Endothelial cell of umbilical vein (primary cell): Measurements from ENCODE around the gene HERPUD1. TPM values are rescaled to one million over a fixed set of nuclear protein-coding genes. Genes with fewer than 3 reads are reported as not detected.
"Not testable (repeated sequence)": the region's sequence is repeated elsewhere in the genome, so short reads cannot be mapped to it uniquely, and the experiment has no call there.

ENCODE experiments used
- BruUV-seq: library from RNA; stranded (reverse); fragments of 400-500 nt; replicated peaks from 2 replicates; lab custom pipeline; 2021; lab: Mats Ljungman, UMichigan
- CTCF ChIA-PET: fragments of 300-600, 350-600 bp; sonication (Branson Sonifier 250); formaldehyde crosslinking; loops from one replicate; lab custom pipeline; 2021; ENCODE audit warnings: antibody characterized with exemption, inconsistent platforms; lab: Charles Lee
- POLR2A ChIA-PET: fragments of 300-600, 350-600 bp; sonication (Branson Sonifier 250); formaldehyde crosslinking; loops from one replicate; lab custom pipeline; 2021; ENCODE audit warnings: antibody characterized with exemption, inconsistent platforms; lab: Charles Lee
- DNase-seq: peaks from one replicate; pipeline ENCODE4 v3.0.0-alpha.2; 2011; ENCODE audit warnings: low read depth, low spot score
- FAIRE-seq: peaks from 2 replicates; lab custom pipeline; 2011; peaks lifted over from hg19 to GRCh38; lab: Jason Lieb, UNC
- H2AFZ ChIP-seq: 2 replicates; pipeline ENCODE4 v1.6.0; 2012; ENCODE audit warnings: low read depth, low read length, control low read depth, inconsistent platforms
- H3K27ac ChIP-seq: 2 replicates; pipeline ENCODE4 v1.5.1; 2011; ENCODE audit warnings: low read depth, mild to moderate bottlenecking, control low read depth, low read length, moderate library complexity; ENCODE audit not compliant: insufficient read depth
- H3K27me3 ChIP-seq, 2 experiments: 2 replicates each; pipeline versions ENCODE4 v1.6.0 to v1.6.1; 2011; ENCODE audit warnings: low read length in 2 of 2, mixed read lengths in 1 of 2; ENCODE audit not compliant: control insufficient read depth in 2 of 2, insufficient read depth in 2 of 2
- H3K36me3 ChIP-seq, 2 experiments: 2 replicates in 1 of 2; 3 replicates in 1 of 2; pipeline ENCODE4 v1.5.1; 2011; ENCODE audit warnings: low read length in 2 of 2, mild to moderate bottlenecking in 1 of 2, moderate library complexity in 1 of 2; ENCODE audit not compliant: control insufficient read depth in 2 of 2, insufficient read depth in 2 of 2; ENCODE audit errors: extremely low read depth in 1 of 2
- H3K4me1 ChIP-seq: 3 replicates; pipeline ENCODE4 v1.5.1; 2011; ENCODE audit warnings: mild to moderate bottlenecking, low read length; ENCODE audit not compliant: control insufficient read depth, insufficient read depth; ENCODE audit errors: extremely low read depth
- H3K4me2 ChIP-seq: 2 replicates; pipeline ENCODE4 v1.6.1; 2011; ENCODE audit warnings: low read length, control low read depth, mixed read lengths; ENCODE audit not compliant: insufficient read depth
- H3K4me3 ChIP-seq, 3 experiments: fragments of 200-600 bp in 1 of 3; sonication (generic), shearing (Covaris generic) in 1 of 3; replicated peaks in 1 of 3; 2 replicates each; pipeline ENCODE4 v1.5.1; 2011 to 2016; ENCODE audit warnings: control low read depth in 3 of 3, low read length in 3 of 3, mild to moderate bottlenecking in 2 of 3, inconsistent platforms in 1 of 3, low read depth in 1 of 3, moderate library complexity in 1 of 3; ENCODE audit not compliant: insufficient read depth in 1 of 3
- H3K79me2 ChIP-seq: 2 replicates; pipeline ENCODE4 v1.6.0; 2012; ENCODE audit warnings: low read length, inconsistent platforms; ENCODE audit not compliant: control insufficient read depth, insufficient read depth
- H3K9ac ChIP-seq: replicated peaks from 2 replicates; pipeline ENCODE3; 2011; ENCODE audit warnings: low read length, control low read depth; ENCODE audit not compliant: insufficient read depth; ENCODE audit errors: extremely low read depth
- H3K9me1 ChIP-seq: replicated peaks from 3 replicates; pipeline ENCODE4 v1.6.0; 2011; ENCODE audit warnings: mild to moderate bottlenecking, low read length; ENCODE audit not compliant: control insufficient read depth, insufficient read depth; ENCODE audit errors: extremely low read depth
- H3K9me3 ChIP-seq: replicated peaks from 2 replicates; pipeline ENCODE4 v1.5.1; 2012; ENCODE audit warnings: low read length, inconsistent platforms; ENCODE audit not compliant: control insufficient read depth, insufficient read depth
- H4K20me1 ChIP-seq: replicated peaks from 2 replicates; pipeline ENCODE3; 2011; ENCODE audit warnings: mild to moderate bottlenecking, low read length; ENCODE audit not compliant: control insufficient read depth, insufficient read depth; ENCODE audit errors: extremely low read depth
- EZH2 ChIP-seq: IDR thresholded peaks from 2 replicates; pipeline ENCODE4 v1.6.1; 2012; ENCODE audit warnings: borderline replicate concordance, low read depth, mild to moderate bottlenecking, moderate library complexity, low read length, inconsistent platforms; ENCODE audit not compliant: severe bottlenecking
- FOS ChIP-seq: IDR thresholded peaks from 2 replicates; pipeline ENCODE4 v1.6.1; 2011; ENCODE audit warnings: mild to moderate bottlenecking, low read length, moderate library complexity, borderline replicate concordance; ENCODE audit not compliant: insufficient read depth
- GATA2 ChIP-seq: IDR thresholded peaks from 2 replicates; pipeline ENCODE4 v1.7.0; 2011; ENCODE audit warnings: low read depth, mild to moderate bottlenecking, moderate library complexity, mixed read lengths, low read length; ENCODE audit not compliant: insufficient read length, insufficient read depth
- JUN ChIP-seq: IDR thresholded peaks from 2 replicates; pipeline ENCODE4 v1.6.1; 2011; ENCODE audit warnings: borderline replicate concordance, low read depth; ENCODE audit not compliant: insufficient read length, insufficient read depth
- MAX ChIP-seq: IDR thresholded peaks from 2 replicates; pipeline ENCODE4 v1.6.1; 2011; ENCODE audit not compliant: insufficient read depth, insufficient read length
- MYC ChIP-seq: IDR thresholded peaks from one replicate; pipeline ENCODE4 v1.6.1; 2011; ENCODE audit warnings: mild to moderate bottlenecking, low read depth, low read length
- POLR2A ChIP-seq: IDR thresholded peaks from 2 replicates; pipeline ENCODE4 v1.6.1; 2012; ENCODE audit warnings: low read depth, mild to moderate bottlenecking, control low read depth, low read length
- POLR2AphosphoS5 ChIP-seq: IDR thresholded peaks from 2 replicates; pipeline ENCODE4 v1.6.1; 2012; ENCODE audit warnings: low read depth, mild to moderate bottlenecking, control low read depth, low read length, moderate library complexity; ENCODE audit not compliant: insufficient read depth
- dilution Hi-C: fragments of 300-500 bp; cut with MboI; formaldehyde crosslinking; loops from one replicate; pipeline ENCODE4 v1.15.0; 2019; ENCODE audit warnings: low sequenced_read_pairs; ENCODE audit not compliant: extremely low pct_ligation_motif_present
- intact Hi-C: fragments of 100-400 bp; cut with micrococcal nuclease; formaldehyde crosslinking; loops from one replicate; pipeline ENCODE4 v1.10.0; 2022
- polyA plus RNA-seq, 4 experiments: library from polyadenylated mRNA; depleted of rRNA in 3 of 4; stranded (reverse) in 3 of 4; unstranded in 1 of 4; fragments of >200 nt; gene quantifications; 2 replicates each; pipeline versions ENCODE4 v1.2.1 to v1.2.3, GENCODE V29; 2011 to 2012; ENCODE audit warnings: missing spikeins in 1 of 4
- total RNA-seq: library from RNA; stranded (reverse); gene quantifications from 2 replicates; pipeline ENCODE4 v1.2.3, GENCODE V29; 2021

HERPUD1 gene
- total and polyA plus RNA-seq, 2 donors (not counting 3 experiments of a cell fraction or from before 2014, with no cell fraction given), result 107 to 109 TPM

GRCh38 chr16:56992431-56992830, 60.5 kb downstream of the HERPUD1 start:
- CTCF ChIA-PET, result not testable (repeated sequence)

GRCh38 chr16:56993204-56993603, 61.3 kb downstream of the HERPUD1 start:
- dilution Hi-C loops (no loop called here), intact Hi-C loops (no loop called here)
- peaks cover 6% of the 10 kb centered on the region for H3K79me2 ChIP-seq
- H3K4me1 ChIP-seq, result peaks cover 15% of the 10 kb centered on the region
- BruUV-seq, result no TSS peak
- no peak overlapping the region for H3K27ac ChIP-seq
- no peak overlapping the region for H3K9ac ChIP-seq
- no peak overlapping the region for H3K4me3 ChIP-seq
- no peaks in the 10 kb centered on the region for H3K9me1 ChIP-seq
- H3K9me3 ChIP-seq, result no peaks in the 10 kb centered on the region
- H4K20me1 ChIP-seq, result no peaks in the 10 kb centered on the region
- H3K4me2 ChIP-seq, result no peak overlapping the region
- ChIA-PET CTCF (interaction anchor here (1.0 kb wide), 1 partner anchor 53 kb away, joined by 3 read pairs; no protein-coding TSS in a partner anchor), POLR2A (no interaction called here)
- H2AFZ ChIP-seq, result no peak overlapping the region
- no peaks in the 10 kb centered on the region for H3K27me3 ChIP-seq
- H3K36me3 ChIP-seq, result no peaks in the 10 kb centered on the region
- DNase-seq (no peak), FAIRE-seq (no peak)
- TF ChIP-seq MAX (no peak), POLR2A (no peak), EZH2 (no peak), POLR2AphosphoS5 (no peak), FOS (no peak), GATA2 (no peak), JUN (no peak), MYC (no peak)

More at GRCh38 chr16:56992431-56992830, 60.5 kb downstream of the HERPUD1 start:
- intact Hi-C loops, H3K9me1 ChIP-seq, FAIRE-seq, H3K27ac ChIP-seq, BruUV-seq, H2AFZ ChIP-seq, H3K4me3 ChIP-seq, H3K79me2 ChIP-seq, DNase-seq, H3K27me3 ChIP-seq, dilution Hi-C loops, H4K20me1 ChIP-seq, H3K36me3 ChIP-seq, H3K9ac ChIP-seq, H3K9me3 ChIP-seq, H3K4me2 ChIP-seq, POLR2A ChIA-PET: not testable (repeated sequence)
- H3K4me1 ChIP-seq, result peaks cover 15% of the 10 kb centered on the region
